Sigmoid colon (tissue), 7 donors: ENCODE results near the gene KCNQ4. TPM values are rescaled to one million over a fixed set of nuclear protein-coding genes. Genes with fewer than 3 reads are reported as not detected.
A peak's percentile ranks its signal among the peaks of the same experiment; 100 is the strongest.

ENCODE experiments used
- DNase-seq: peaks from one replicate; pipeline ENCODE4 v3.0.0-alpha.2; 2019
- H3K27ac ChIP-seq, 4 donors: fragments of 200-600 bp; sonication (generic); one replicate each; pipeline ENCODE4 v1.5.1; 2016 to 2019; ENCODE audit warnings: mild to moderate bottlenecking in 1 of 4
- H3K27me3 ChIP-seq, 3 donors: fragments of 200-600 bp; sonication (generic); one replicate each; pipeline ENCODE4 v1.5.1; 2019; ENCODE audit warnings: mild to moderate bottlenecking in 1 of 3
- H3K36me3 ChIP-seq, 4 donors: fragments of 200-600 bp; sonication (generic); one replicate each; pipeline ENCODE4 v1.5.1; 2016 to 2019
- H3K4me1 ChIP-seq, 4 donors: fragments of 200-600 bp; sonication (generic); one replicate each; pipeline ENCODE4 v1.5.1; 2017 to 2019
- H3K4me3 ChIP-seq, 4 donors: fragments of 200-600 bp; sonication (generic); one replicate each; pipeline ENCODE4 v1.5.1; 2017 to 2019; ENCODE audit warnings: mild to moderate bottlenecking in 2 of 4, moderate library complexity in 1 of 4
- H3K9me3 ChIP-seq, 4 donors: fragments of 200-600 bp in 3 of 4; sonication (generic) in 3 of 4; one replicate each; pipeline versions ENCODE4 v1.5.1 to v1.6.1; 2013 to 2019
- EP300 ChIP-seq, 4 donors: sonication (generic); formaldehyde crosslinking; IDR thresholded peaks; one replicate each; pipeline ENCODE4 v1.6.1; 2017; ENCODE audit warnings: antibody characterized with exemption in 4 of 4
- POLR2A ChIP-seq, 2 donors: fragments of 450-650 bp; IDR thresholded peaks; one replicate each; pipeline ENCODE4 v1.6.1; 2016; ENCODE audit warnings: antibody characterized with exemption in 2 of 2, mild to moderate bottlenecking in 2 of 2, moderate library complexity in 2 of 2
- POLR2AphosphoS5 ChIP-seq, 4 donors: sonication (generic); formaldehyde crosslinking; IDR thresholded peaks; one replicate each; pipeline ENCODE4 v1.6.1; 2017; ENCODE audit warnings: antibody characterized with exemption in 4 of 4
- WGBS, 2 donors: extraction: QIAGEN DNeasy Blood & Tissue Kit; methylation state at CpG; one replicate each; pipeline ENCODE4 v1.1.7; 2013; 5-methylcytosine and 5-hydroxymethylcytosine counted together
- intact Hi-C: fragments of 100-400 bp; cut with DNase I; formaldehyde crosslinking; loops from one replicate; pipeline ENCODE4 v1.15.1; 2023
- polyA plus RNA-seq, 3 donors: library from polyadenylated mRNA; stranded (reverse); fragments of 200-250 nt; gene quantifications; one replicate each; pipeline ENCODE4 v1.2.3, GENCODE V29; 2013
- total RNA-seq, 4 donors: library from RNA; depleted of rRNA; stranded (reverse); fragments of >200 nt; gene quantifications; one replicate each; pipeline ENCODE4 v1.1.0, GENCODE V29; 2016
- TF ChIP-seq, protein P1 (sequence below), 4 experiments: fragments of 450-650 bp in 3 of 4; fragments of 200-600 bp in 1 of 4; IDR thresholded peaks; one replicate each; pipeline ENCODE4 v1.5.1; 2016 to 2019; ENCODE audit warnings: antibody characterized with exemption in 4 of 4, mild to moderate bottlenecking in 3 of 4, moderate library complexity in 2 of 4
- donor health status: healthy with polysubstance abuse.
- donor health status: Bipolar disorder and iron deficiency.
- donor health status: healthy.

The KCNQ4 gene
- total and polyA plus RNA-seq, 7 donors, result 0.60 to 10.8 (median 6.3) TPM; not detected in 1

DNA sequence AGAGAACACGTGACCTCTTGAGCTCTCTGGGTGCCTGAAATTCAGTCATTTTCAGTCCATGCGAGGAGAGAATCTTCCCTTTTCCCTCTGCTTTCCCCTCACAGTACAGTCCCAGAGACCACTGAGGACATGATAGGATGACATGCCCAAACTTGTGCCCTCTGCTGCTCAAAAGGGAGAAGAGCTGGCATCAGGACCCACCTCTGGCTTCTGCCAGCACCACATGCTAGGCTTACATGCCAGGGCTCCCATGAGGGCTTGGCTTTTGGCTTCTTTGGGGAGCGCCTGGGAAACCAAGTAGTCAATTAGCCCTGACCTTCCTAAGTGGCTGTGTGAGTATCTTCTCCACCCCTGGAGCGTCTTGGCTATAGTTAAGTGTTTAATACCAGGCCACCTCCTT, 13.8 kb upstream of the KCNQ4 start:
- Histone ChIP-seq H3K27me3 (no peaks in the 10 kb centered on the region), H3K9me3 (no peaks in the 10 kb centered on the region), H3K36me3 (peaks cover 20 to 71% (median 52%) of the 10 kb centered on the region in 4 donors), H3K4me1 (peaks cover 0 to 17% (median 13%) of the 10 kb centered on the region in 4 donors), H3K27ac (peak overlapping the region in 3 of 4 donors; percentile 41 to 46 (median 45)), H3K4me3 (no peak overlapping the region)
- WGBS, 2 donors, result 88 to 90% methylated on average over 4 of the region's 4 CpGs
- TF ChIP-seq, protein P1, sequence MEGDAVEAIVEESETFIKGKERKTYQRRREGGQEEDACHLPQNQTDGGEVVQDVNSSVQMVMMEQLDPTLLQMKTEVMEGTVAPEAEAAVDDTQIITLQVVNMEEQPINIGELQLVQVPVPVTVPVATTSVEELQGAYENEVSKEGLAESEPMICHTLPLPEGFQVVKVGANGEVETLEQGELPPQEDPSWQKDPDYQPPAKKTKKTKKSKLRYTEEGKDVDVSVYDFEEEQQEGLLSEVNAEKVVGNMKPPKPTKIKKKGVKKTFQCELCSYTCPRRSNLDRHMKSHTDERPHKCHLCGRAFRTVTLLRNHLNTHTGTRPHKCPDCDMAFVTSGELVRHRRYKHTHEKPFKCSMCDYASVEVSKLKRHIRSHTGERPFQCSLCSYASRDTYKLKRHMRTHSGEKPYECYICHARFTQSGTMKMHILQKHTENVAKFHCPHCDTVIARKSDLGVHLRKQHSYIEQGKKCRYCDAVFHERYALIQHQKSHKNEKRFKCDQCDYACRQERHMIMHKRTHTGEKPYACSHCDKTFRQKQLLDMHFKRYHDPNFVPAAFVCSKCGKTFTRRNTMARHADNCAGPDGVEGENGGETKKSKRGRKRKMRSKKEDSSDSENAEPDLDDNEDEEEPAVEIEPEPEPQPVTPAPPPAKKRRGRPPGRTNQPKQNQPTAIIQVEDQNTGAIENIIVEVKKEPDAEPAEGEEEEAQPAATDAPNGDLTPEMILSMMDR (IDR thresholded peaks at IDR 0.05), result peak in 1 of 4 experiments; percentile 27
- no peak for TF ChIP-seq POLR2A (IDR thresholded peaks at IDR 0.05)
- intact Hi-C loops, result loop anchor here (5.0 kb wide), 1 partner anchor 158 kb away; no protein-coding TSS in a partner anchor
- peak; percentile 58 for DNase-seq

DNA sequence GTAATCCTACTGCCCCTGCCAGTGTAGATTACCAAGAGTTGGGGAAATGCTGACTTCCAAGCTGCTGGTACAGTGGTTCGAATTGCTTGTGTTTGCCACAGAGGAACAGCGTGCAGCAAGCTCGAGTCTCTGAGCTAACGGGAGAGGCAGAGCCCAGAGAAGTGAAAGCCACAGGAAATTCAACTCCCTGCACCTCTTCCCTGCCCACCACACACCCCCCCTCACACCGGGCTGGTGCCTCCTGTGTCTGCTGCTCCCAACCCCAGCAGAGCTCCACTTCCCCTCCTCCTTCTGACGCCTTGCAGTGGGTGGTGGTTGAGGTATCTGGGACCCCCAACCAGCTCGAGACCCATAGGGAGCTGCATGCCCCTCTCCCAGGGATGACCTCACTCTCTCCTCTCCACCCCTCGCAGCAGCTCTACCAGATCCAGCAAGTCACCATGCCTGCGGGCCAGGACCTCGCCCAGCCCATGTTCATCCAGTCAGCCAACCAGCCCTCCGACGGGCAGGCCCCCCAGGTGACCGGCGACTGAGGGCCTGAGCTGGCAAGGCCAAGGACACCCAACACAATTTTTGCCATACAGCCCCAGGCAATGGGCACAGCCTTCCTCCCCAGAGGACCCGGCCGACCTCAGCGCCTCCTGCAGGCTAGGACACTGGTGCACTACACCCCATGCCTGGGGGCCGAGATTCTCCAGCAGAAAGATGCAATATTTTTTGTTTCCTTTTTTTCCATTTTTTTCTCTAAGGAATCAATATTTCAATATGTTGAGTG, 13.1 kb upstream of the KCNQ4 start:
- Histone ChIP-seq H3K9me3 (no peaks in the 10 kb centered on the region), H3K36me3 (peaks cover 20 to 65% (median 48%) of the 10 kb centered on the region in 4 donors), H3K4me3 (no peak overlapping the region), H3K27ac (peak overlapping the region in 3 of 4 donors; percentile 41 to 46 (median 45)), H3K4me1 (peaks cover 0 to 17% (median 13%) of the 10 kb centered on the region in 4 donors), H3K27me3 (no peaks in the 10 kb centered on the region)
- 77 to 85% methylated on average over 18 of the region's 18 CpGs for WGBS, 2 donors
- peak; percentile 53 for DNase-seq
- intact Hi-C loops, result loop anchor here (5.0 kb wide), 1 partner anchor 158 kb away; no protein-coding TSS in a partner anchor
- TF ChIP-seq EP300 (IDR thresholded peaks at IDR 0.05) (no peak), POLR2AphosphoS5 (IDR thresholded peaks at IDR 0.05) (no peak), POLR2A (IDR thresholded peaks at IDR 0.05) (no peak)
- TF ChIP-seq, protein P1 (IDR thresholded peaks at IDR 0.05), result no peak

DNA sequence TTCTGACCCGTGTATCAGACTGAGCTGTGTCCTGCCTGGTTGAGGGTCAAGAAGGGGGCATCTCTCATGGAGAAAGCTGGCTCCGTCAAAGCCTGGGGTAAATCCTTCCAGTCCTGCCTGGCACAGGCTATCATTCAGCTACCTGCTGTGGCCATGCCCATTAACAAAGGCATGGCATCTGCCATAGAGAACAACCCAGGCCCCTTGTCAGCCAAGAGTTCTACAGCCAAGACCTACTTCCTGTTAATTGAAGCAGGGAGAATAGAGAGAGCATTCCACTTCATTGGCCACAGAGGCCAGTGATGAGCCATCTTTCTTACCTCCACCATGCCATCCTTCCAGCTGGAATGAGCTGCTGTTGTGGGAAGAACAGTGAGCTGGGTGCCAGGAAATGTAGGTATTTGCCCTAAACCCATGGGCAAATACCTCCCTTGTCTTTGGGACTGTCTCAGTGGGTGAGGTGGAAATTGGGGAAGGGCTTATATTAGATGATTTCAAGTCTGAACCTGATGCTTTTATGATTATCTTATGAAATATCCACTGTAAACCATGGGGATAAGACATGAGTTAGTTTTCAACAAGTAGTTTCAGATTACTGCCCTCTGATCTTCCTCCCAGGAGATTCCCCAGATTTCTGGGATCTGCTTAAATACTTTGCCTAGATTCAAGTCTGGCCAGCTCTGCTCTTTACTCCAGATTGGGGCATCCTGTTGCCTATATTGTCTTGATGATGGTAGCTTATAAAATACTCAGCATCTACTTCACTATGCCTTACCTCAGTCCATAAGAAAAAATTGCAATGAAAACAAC, 11.2 kb upstream of the KCNQ4 start:
- Histone ChIP-seq H3K4me1 (peaks cover 0 to 17% (median 13%) of the 10 kb centered on the region in 4 donors), H3K9me3 (no peaks in the 10 kb centered on the region), H3K36me3 (peaks cover 8 to 46% (median 31%) of the 10 kb centered on the region in 4 donors), H3K27me3 (no peaks in the 10 kb centered on the region), H3K27ac (no peak overlapping the region), H3K4me3 (no peak overlapping the region)
- 87 to 89% methylated on average over 2 of the region's 2 CpGs for WGBS, 2 donors
- peak; percentile 48 for DNase-seq
- intact Hi-C loops, result loop anchor here (5.0 kb wide), 1 partner anchor 160 kb away; no protein-coding TSS in a partner anchor
- TF ChIP-seq POLR2A (IDR thresholded peaks at IDR 0.05), result no peak

DNA sequence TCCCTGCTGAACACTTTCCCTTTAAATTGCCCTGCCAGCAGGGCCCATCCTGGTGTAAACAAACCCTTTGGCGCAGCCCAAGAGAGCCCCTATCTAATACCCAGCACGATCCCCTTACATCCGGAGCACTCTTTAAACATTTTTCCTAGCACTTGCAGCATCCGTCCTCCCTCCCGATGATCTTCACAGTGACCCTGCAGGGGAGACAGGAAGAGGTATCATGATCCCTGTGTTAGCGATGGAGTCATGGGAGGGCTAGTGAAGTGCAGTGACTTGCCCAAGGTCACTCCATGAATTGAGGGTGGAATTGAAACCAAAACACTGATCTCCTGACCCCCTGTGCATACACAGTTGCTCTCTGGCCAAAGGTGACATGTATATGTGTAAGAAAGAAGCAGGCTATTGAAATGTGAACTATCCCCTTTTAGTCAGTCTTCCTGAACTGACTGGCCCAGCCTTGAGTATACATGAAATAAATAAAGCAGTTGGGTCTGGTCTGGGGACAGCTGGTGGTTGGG, 9.8 kb upstream of the KCNQ4 start:
- DNase-seq, result no peak
- TF ChIP-seq POLR2AphosphoS5 (IDR thresholded peaks at IDR 0.05) (no peak), EP300 (IDR thresholded peaks at IDR 0.05) (no peak)
- WGBS, 2 donors, result 41 to 62% methylated on average over 6 of the region's 6 CpGs
- Histone ChIP-seq H3K27me3 (no peaks in the 10 kb centered on the region), H3K4me3 (no peak overlapping the region), H3K4me1 (peaks cover 0 to 17% (median 13%) of the 10 kb centered on the region in 4 donors), H3K36me3 (peaks cover 8 to 31% (median 18%) of the 10 kb centered on the region in 4 donors), H3K9me3 (no peaks in the 10 kb centered on the region), H3K27ac (peak overlapping the region in 3 of 4 donors; percentile 31 to 52 (median 50))
- intact Hi-C loops, result loop anchor here (2.0 to 5.0 kb wide), 3 partner anchors 75 to 179 kb away; no protein-coding TSS in a partner anchor

- peak overlapping the region in 3 of 4 donors; percentile 31 to 52 (median 50) for H3K27ac ChIP-seq
- 32 to 37% methylated on average over 3 of the region's 3 CpGs for WGBS, 2 donors
- H3K4me3 ChIP-seq, result no peak overlapping the region
- no peaks in the 10 kb centered on the region for H3K9me3 ChIP-seq
- H3K27me3 ChIP-seq, result no peaks in the 10 kb centered on the region
- no peak for TF ChIP-seq EP300 (IDR thresholded peaks at IDR 0.05)
- TF ChIP-seq, protein P1 (IDR thresholded peaks at IDR 0.05), result peak; percentile 33 to 84 (median 68)
- H3K4me1 ChIP-seq, result peaks cover 0 to 17% (median 13%) of the 10 kb centered on the region in 4 donors
- intact Hi-C loops, result loop anchor here (2.0 to 5.0 kb wide), 3 partner anchors 74 to 178 kb away; no protein-coding TSS in a partner anchor
- DNase-seq, result peak; percentile 76
- H3K36me3 ChIP-seq, result peaks cover 8 to 25% (median 16%) of the 10 kb centered on the region in 4 donors
Observed at GRCh38 chr1:40774266-40774998, 9.2 kb upstream of the KCNQ4 start.
